Lower lobe of right lung (tissue), 2 donors: Measurements from ENCODE around the gene LAMC1. TPM values are rescaled to one million over a fixed set of nuclear protein-coding genes. Genes with fewer than 3 reads are reported as not detected.

Source experiments
- ATAC-seq, 2 donors: fragments of 200-7000 bp; cut with Tn5 transposase; one replicate each; pipeline ENCODE4 v1.9.1; 2020 to 2022; ENCODE audit warnings: mild to moderate bottlenecking in 2 of 2, moderate library complexity in 2 of 2
- DNase-seq: peaks from one replicate; pipeline ENCODE4 v3.0.0-alpha.2; 2020
- H3K27ac ChIP-seq: fragments of 200-600 bp; one replicate; pipeline ENCODE4 v1.8.0; 2022
- H3K27me3 ChIP-seq: fragments of 200-600 bp; one replicate; pipeline ENCODE4 v1.8.0; 2022; ENCODE audit warnings: low read depth
- H3K36me3 ChIP-seq: fragments of 200-600 bp; one replicate; pipeline ENCODE4 v1.8.0; 2022; ENCODE audit warnings: mild to moderate bottlenecking
- H3K4me1 ChIP-seq: fragments of 200-600 bp; one replicate; pipeline ENCODE4 v1.8.0; 2022
- H3K4me3 ChIP-seq: fragments of 200-600 bp; one replicate; pipeline ENCODE4 v1.8.0; 2022; ENCODE audit warnings: mild to moderate bottlenecking
- H3K9me3 ChIP-seq: fragments of 200-600 bp; one replicate; pipeline ENCODE4 v1.8.0; 2022
- CTCF ChIP-seq: fragments of 200-600 bp; IDR thresholded peaks from one replicate; pipeline ENCODE4 v1.8.0; 2022; ENCODE audit warnings: antibody characterized with exemption, mild to moderate bottlenecking
- intact Hi-C: fragments of 100-400 bp; cut with DNase I; formaldehyde crosslinking; loops from one replicate; pipeline ENCODE4 v1.11.0; 2022
- total RNA-seq: library from RNA; stranded (reverse); fragmentation: NEBNext Ultra II Directional; extraction: Animal tissue kit (Norgen Biotek cat#: 25700); gene quantifications from one replicate; pipeline ENCODE4 v1.2.1, GENCODE V29; 2021
- donor health status: DM: no; HTN: yes; CAD: no; lungs with severe emphysema.

The LAMC1 gene
- total RNA-seq, 1 donor from 2014 or later = 96.9 TPM

- no peak for TF ChIP-seq CTCF
- no peak overlapping the region for H3K27ac ChIP-seq
- DNase-seq (no peak), ATAC-seq (no peak)
- intact Hi-C loops = no loop called here
- no peak overlapping the region for H3K4me3 ChIP-seq
- H3K9me3 ChIP-seq = no peaks in the 10 kb centered on the region
- no peaks in the 10 kb centered on the region for H3K4me1 ChIP-seq
- H3K27me3 ChIP-seq = no peaks in the 10 kb centered on the region
- no peaks in the 10 kb centered on the region for H3K36me3 ChIP-seq
These were observed 26.4 kb upstream of the LAMC1 start for GRCh38 chr1:182996816-182997215.

GRCh38 chr1:182998482-182998881, 24.7 kb upstream of the LAMC1 start:
- Histone ChIP-seq H3K27me3 (no peaks in the 10 kb centered on the region), H3K9me3 (no peaks in the 10 kb centered on the region), H3K36me3 (no peaks in the 10 kb centered on the region), H3K27ac (no peak overlapping the region), H3K4me3 (no peak overlapping the region), H3K4me1 (peaks cover 10% of the 10 kb centered on the region)
- no peak for TF ChIP-seq CTCF
- DNase-seq (no peak), ATAC-seq (no peak)
- intact Hi-C loops = no loop called here

- H3K27ac ChIP-seq = no peak overlapping the region
- no peak for ATAC-seq
These were observed 22.9 kb upstream of the LAMC1 start for GRCh38 chr1:183000167-183000962.

DNA sequence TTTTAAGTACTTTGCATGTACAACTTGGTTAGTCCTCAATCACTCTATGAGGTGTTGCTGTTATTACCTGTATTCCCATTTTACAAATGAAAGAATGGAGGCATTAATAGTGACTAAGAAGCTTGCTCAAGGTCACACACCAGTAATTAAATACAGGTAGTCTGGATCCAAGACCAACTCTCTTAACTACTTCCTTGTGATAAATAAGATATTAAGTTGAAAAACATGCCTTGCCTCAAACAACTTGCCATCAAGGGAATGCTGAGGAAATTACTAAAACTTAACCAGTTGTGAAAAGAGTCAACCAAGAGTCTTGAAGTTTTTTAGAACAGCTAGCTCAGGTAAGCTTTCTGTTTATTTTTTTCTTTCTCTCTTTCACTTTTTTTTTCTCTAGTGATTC, 21.0 kb upstream of the LAMC1 start:
- Histone ChIP-seq H3K27ac (no peak overlapping the region), H3K36me3 (no peaks in the 10 kb centered on the region), H3K4me1 (peaks cover 10% of the 10 kb centered on the region), H3K4me3 (no peak overlapping the region), H3K9me3 (no peaks in the 10 kb centered on the region), H3K27me3 (no peaks in the 10 kb centered on the region)
- DNase-seq (no peak), ATAC-seq (no peak)
- no peak for TF ChIP-seq CTCF
- intact Hi-C loops = no loop called here

More at GRCh38 chr1:183000167-183000962, 22.9 kb upstream of the LAMC1 start:
- Histone ChIP-seq H3K36me3 (no peaks in the 10 kb centered on the region), H3K4me3 (no peak overlapping the region), H3K4me1 (peaks cover 10% of the 10 kb centered on the region), H3K9me3 (no peaks in the 10 kb centered on the region), H3K27me3 (no peaks in the 10 kb centered on the region)
- no peak for DNase-seq
- intact Hi-C loops = no loop called here
- TF ChIP-seq CTCF = no peak

- no peak for TF ChIP-seq CTCF
- H3K4me1 ChIP-seq = peaks cover 10% of the 10 kb centered on the region
- DNase-seq (no peak), ATAC-seq (peak in 1 of 2 donors; percentile 72)
- no peak overlapping the region for H3K27ac ChIP-seq
- no peaks in the 10 kb centered on the region for H3K27me3 ChIP-seq
- no peaks in the 10 kb centered on the region for H3K36me3 ChIP-seq
- intact Hi-C loops = no loop called here
- no peak overlapping the region for H3K4me3 ChIP-seq
- H3K9me3 ChIP-seq = no peaks in the 10 kb centered on the region
These were observed 20.4 kb upstream of the LAMC1 start for GRCh38 chr1:183002797-183003196.
